GM12874 (cell line): ENCODE data around the gene GNL3L.

ENCODE experiments used
- CTCF ChIP-seq: IDR thresholded peaks from 2 replicates; pipeline ENCODE4 v1.5.1; 2011; ENCODE audit warnings: low read depth, mild to moderate bottlenecking, control low read depth, low read length, moderate library complexity; ENCODE audit not compliant: insufficient read depth

GNL3L gene

DNA sequence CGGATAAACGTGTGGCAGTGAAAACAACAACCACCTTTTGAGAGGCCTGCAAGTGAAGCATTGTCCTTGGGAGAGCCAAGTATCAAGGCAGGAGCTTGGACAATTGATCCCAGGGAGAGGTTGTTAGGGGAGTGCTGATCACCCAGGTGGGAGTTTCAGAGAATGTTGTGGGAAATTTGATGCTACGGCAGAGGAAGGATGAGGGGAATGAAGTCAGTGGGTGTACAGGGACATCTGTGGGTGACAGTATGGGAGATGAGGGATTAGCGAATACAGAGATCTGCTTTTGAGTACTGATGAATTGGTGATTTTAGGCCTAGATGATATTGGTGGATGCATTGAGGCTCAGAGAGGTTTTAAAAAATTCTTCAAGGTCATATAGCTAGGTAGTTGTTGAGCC is 4.3 kb downstream of the GNL3L start:
- no peak for TF ChIP-seq CTCF

GRCh38 chrX:54540289-54540688 is 10.3 kb downstream of the GNL3L start:
- TF ChIP-seq CTCF = no peak

DNA sequence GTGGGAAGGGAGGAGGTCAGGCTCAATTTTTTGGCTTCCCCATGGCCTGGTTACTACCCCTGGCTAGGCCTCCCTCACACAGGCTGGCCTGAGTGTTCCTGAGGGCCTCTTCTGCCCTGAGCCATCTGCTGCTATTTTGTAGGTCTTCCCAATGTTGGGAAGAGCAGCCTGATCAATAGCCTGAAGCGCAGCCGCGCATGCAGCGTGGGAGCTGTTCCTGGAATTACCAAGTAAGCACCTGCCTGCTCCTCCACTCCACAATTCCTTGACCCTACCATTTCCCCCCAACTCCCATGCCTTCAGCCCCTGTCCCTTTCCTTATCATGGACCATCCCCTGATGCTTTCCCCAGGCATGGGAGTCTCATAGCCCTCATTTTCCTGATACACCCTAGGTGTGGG is 20.8 kb downstream of the GNL3L start:
- no peak for TF ChIP-seq CTCF

DNA sequence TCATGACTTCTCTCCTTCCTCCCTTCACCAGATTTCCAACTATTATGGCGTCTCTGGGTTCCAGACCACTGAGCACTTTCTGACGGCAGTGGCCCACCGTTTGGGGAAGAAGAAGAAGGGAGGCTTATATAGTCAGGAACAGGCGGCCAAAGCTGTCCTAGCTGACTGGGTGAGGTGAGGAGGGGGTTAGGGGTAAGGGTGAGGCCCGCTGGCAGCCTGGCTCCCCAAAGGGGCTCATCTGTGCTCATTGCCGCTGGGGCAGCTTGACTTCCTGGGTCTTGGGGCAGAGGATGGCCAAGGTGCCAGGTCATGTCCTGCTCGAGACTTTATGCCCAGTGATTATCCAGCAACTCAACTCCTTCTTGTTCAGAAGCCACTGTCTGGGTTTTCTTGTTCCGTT is 21.8 kb downstream of the GNL3L start:
- TF ChIP-seq CTCF = no peak

DNA sequence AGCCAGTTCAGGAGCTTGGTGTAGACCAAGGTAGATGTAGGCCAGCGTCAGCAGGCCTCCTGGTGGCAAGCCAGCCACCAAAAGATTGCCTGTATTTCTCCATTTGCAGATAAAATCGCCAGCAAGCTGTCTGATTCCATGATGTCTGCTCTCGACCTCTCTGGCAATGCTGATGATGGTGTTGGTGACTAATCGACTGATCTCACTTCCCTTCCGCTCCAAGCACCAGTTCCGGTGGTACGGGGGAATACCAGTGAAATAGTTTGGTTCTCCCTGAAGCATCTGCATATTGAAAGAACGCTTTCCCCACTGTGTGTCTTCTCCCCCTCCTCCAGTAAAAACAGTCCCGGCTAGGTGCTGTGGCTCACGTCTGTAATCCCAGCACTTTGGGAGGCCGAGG is 30.4 kb downstream of the GNL3L start:
- no peak for TF ChIP-seq CTCF

GRCh38 chrX:54561622-54562021 is 31.6 kb downstream of the GNL3L start:
- TF ChIP-seq CTCF = no peak

DNA sequence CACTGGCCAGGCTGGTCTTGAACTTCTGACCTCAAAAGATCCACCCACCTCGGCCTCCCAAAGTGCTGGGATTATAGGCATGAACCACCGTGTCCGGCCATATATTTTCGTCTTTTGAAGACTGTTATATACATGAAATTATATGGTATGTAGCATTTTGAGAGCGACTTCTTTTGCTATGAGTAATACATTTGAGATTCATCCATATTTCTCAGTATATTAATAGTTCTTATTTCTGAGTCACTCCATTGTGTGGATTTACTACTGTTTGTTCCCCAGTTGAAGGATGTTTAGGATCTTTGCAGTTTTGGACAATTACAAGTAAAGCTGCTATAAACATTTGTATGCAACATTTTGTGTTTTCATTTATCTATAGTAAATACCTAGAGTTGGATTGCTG is 34.9 kb downstream of the GNL3L start:
- no peak for TF ChIP-seq CTCF

DNA sequence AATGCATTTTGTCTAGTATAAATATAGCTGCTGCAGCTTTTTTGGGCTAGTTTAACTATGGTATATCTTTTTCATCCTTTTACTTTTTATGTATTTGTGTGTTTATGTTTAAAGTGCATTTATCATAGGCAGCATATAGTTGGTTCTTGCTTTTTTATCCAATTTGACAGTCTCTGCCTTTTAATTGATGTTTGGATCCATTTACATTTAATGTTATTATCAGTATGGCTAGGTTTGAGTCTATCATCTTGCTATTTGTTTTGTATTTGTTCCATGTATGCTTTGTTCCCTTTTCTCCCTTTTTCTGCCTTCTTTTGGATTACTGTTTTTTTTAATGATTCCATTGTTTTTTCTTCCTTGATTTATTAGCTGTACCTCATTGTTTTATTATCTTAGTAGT is 40.3 kb downstream of the GNL3L start:
- TF ChIP-seq CTCF = no peak
